ENCODE measurements around the gene ARL6IP4.
"Not testable (repeated sequence)": the region's sequence is repeated elsewhere in the genome, so short reads cannot be mapped to it uniquely, and the experiment has no call there.

The ARL6IP4 gene

GRCh38 chr12:122980183-122981035 lies at the start of gene ARL6IP4:
Gene ARL6IP4, plus strand, starts transcription at chr12:122980681. Its CDS starts 459 bp downstream, at chr12:122981140.
- H3K4me3 ChIP-seq (ENCODE audit: low read depth, low read length): peak within 1 kb of the TSS; percentile 85

GRCh38 chr12:122932207-122932606 lies 48.3 kb upstream of the ARL6IP4 start:
- H3K4me3 ChIP-seq (ENCODE audit: low read depth, low read length): no peak overlapping the region

GRCh38 chr12:122934722-122935121 lies 45.8 kb upstream of the ARL6IP4 start:
- H3K4me3 ChIP-seq (ENCODE audit: low read depth, low read length): no peak overlapping the region

- H3K4me3 ChIP-seq (ENCODE audit: low read depth, low read length): no peak overlapping the region
Measured at GRCh38 chr12:122935318-122935717, 45.2 kb upstream of the ARL6IP4 start.

- H3K4me3 ChIP-seq (ENCODE audit: low read depth, low read length): no peak overlapping the region
Measured at GRCh38 chr12:122937622-122938091, 42.8 kb upstream of the ARL6IP4 start.

- no peak overlapping the region for H3K4me3 ChIP-seq (ENCODE audit: low read depth, low read length)
Measured at GRCh38 chr12:122939125-122939524, 41.4 kb upstream of the ARL6IP4 start.

- H3K4me3 ChIP-seq (ENCODE audit: low read depth, low read length): not testable (repeated sequence)
Measured at GRCh38 chr12:122941351-122941750, 39.1 kb upstream of the ARL6IP4 start.

- H3K4me3 ChIP-seq (ENCODE audit: low read depth, low read length): no peak overlapping the region
Measured at GRCh38 chr12:122942637-122943036, 37.8 kb upstream of the ARL6IP4 start.

GRCh38 chr12:122943196-122943595 lies 37.3 kb upstream of the ARL6IP4 start:
- no peak overlapping the region for H3K4me3 ChIP-seq (ENCODE audit: low read depth, low read length)

- H3K4me3 ChIP-seq (ENCODE audit: low read depth, low read length): no peak overlapping the region
Measured at GRCh38 chr12:122944605-122945592, 35.6 kb upstream of the ARL6IP4 start.

GRCh38 chr12:122946690-122947341 lies 33.7 kb upstream of the ARL6IP4 start:
- H3K4me3 ChIP-seq (ENCODE audit: low read depth, low read length): no peak overlapping the region

GRCh38 chr12:122947352-122947792 lies 33.1 kb upstream of the ARL6IP4 start:
- H3K4me3 ChIP-seq (ENCODE audit: low read depth, low read length): no peak overlapping the region

GRCh38 chr12:122948605-122949004 lies 31.9 kb upstream of the ARL6IP4 start:
- no peak overlapping the region for H3K4me3 ChIP-seq (ENCODE audit: low read depth, low read length)

GRCh38 chr12:122949405-122949804 lies 31.1 kb upstream of the ARL6IP4 start:
- H3K4me3 ChIP-seq (ENCODE audit: low read depth, low read length): no peak overlapping the region

- no peak overlapping the region for H3K4me3 ChIP-seq (ENCODE audit: low read depth, low read length)
Measured at GRCh38 chr12:122949816-122950675, 30.4 kb upstream of the ARL6IP4 start.

GRCh38 chr12:122951406-122951805 lies 29.1 kb upstream of the ARL6IP4 start:
- H3K4me3 ChIP-seq (ENCODE audit: low read depth, low read length): no peak overlapping the region

GRCh38 chr12:122951979-122952892 lies 28.2 kb upstream of the ARL6IP4 start:
- no peak overlapping the region for H3K4me3 ChIP-seq (ENCODE audit: low read depth, low read length)

GRCh38 chr12:122955156-122955555 lies 25.3 kb upstream of the ARL6IP4 start:
- no peak overlapping the region for H3K4me3 ChIP-seq (ENCODE audit: low read depth, low read length)

- H3K4me3 ChIP-seq (ENCODE audit: low read depth, low read length): no peak overlapping the region
Measured at GRCh38 chr12:122956035-122956434, 24.4 kb upstream of the ARL6IP4 start.
